ENCODE data around the gene SON. TPM values are rescaled to one million over a fixed set of nuclear protein-coding genes. Genes with fewer than 3 reads are reported as not detected.
A peak's percentile ranks its signal among the peaks of the same experiment; 100 is the strongest.
"Not testable (repeated sequence)": the region's sequence is repeated elsewhere in the genome, so short reads cannot be mapped to it uniquely, and the experiment has no call there.

Gene SON
- total RNA-seq, result 176 and 230 TPM in 2 replicates

GRCh38 chr21:33542640-33543504, at the start of gene SON:
SON (plus strand) TSS chr21:33543038; CDS start chr21:33543093, 55 bp downstream.
- no peak for TF ChIP-seq CTCF (conservative IDR thresholded peaks at IDR 0.05; ENCODE audit: low read depth, low read length)
- DNase-seq (ENCODE audit: low read depth), result peak; percentile 76

GRCh38 chr21:33493756-33494155, 49.1 kb upstream of the SON start:
- DNase-seq (ENCODE audit: low read depth), result no peak
- TF ChIP-seq CTCF (conservative IDR thresholded peaks at IDR 0.05; ENCODE audit: low read depth, low read length), result no peak
- no peak overlapping the region for H3K4me3 ChIP-seq (ENCODE audit: low read depth, low read length)

More at GRCh38 chr21:33542640-33543504, at the start of gene SON:
- peak within 1 kb of the TSS; percentile 93 for H3K4me3 ChIP-seq (ENCODE audit: low read depth, low read length)

- no peak for TF ChIP-seq CTCF (conservative IDR thresholded peaks at IDR 0.05; ENCODE audit: low read depth, low read length)
- DNase-seq (ENCODE audit: low read depth), result no peak
- H3K4me3 ChIP-seq (ENCODE audit: low read depth, low read length), result no peak overlapping the region
Observed at GRCh38 chr21:33495743-33496142, 47.1 kb upstream of the SON start.

- DNase-seq (ENCODE audit: low read depth), result no peak
- TF ChIP-seq CTCF (conservative IDR thresholded peaks at IDR 0.05; ENCODE audit: low read depth, low read length), result no peak
- no peak overlapping the region for H3K4me3 ChIP-seq (ENCODE audit: low read depth, low read length)
Observed at GRCh38 chr21:33496345-33496744, 46.5 kb upstream of the SON start.

- no peak for TF ChIP-seq CTCF (conservative IDR thresholded peaks at IDR 0.05; ENCODE audit: low read depth, low read length)
- no peak overlapping the region for H3K4me3 ChIP-seq (ENCODE audit: low read depth, low read length)
- DNase-seq (ENCODE audit: low read depth), result no peak
Observed at GRCh38 chr21:33505833-33506232, 37.0 kb upstream of the SON start.

GRCh38 chr21:33507003-33507402, 35.8 kb upstream of the SON start:
- not testable (repeated sequence) for H3K4me3 ChIP-seq (ENCODE audit: low read depth, low read length); DNase-seq (ENCODE audit: low read depth)

GRCh38 chr21:33510826-33511225, 32.0 kb upstream of the SON start:
- DNase-seq (ENCODE audit: low read depth), result no peak
- no peak overlapping the region for H3K4me3 ChIP-seq (ENCODE audit: low read depth, low read length)
- TF ChIP-seq CTCF (conservative IDR thresholded peaks at IDR 0.05; ENCODE audit: low read depth, low read length), result no peak

Measured in epithelial cell of proximal tubule (primary cell).